ENCODE data around the gene ZNF296. TPM values are rescaled to one million over a fixed set of nuclear protein-coding genes. Genes with fewer than 3 reads are reported as not detected.
A peak's percentile ranks its signal among the peaks of the same experiment; 100 is the strongest.
"Not testable (repeated sequence)": the region's sequence is repeated elsewhere in the genome, so short reads cannot be mapped to it uniquely, and the experiment has no call there.

Gene ZNF296
- total RNA-seq, 1 donor from 2014 or later = 1.1 TPM

GRCh38 chr19:45121827-45122345 is 45.6 kb upstream of the ZNF296 start:
- DNase-seq (ENCODE audit: low spot score in 2 of 2, unreplicated experiment in 2 of 2) = no peak
- Mint-ChIP-seq H3K36me3 (no peaks in the 10 kb centered on the region), H3K9me3 (no peaks in the 10 kb centered on the region), H3K27me3 (ENCODE audit: low read depth) (no peaks in the 10 kb centered on the region), H3K4me3 (no peak overlapping the region), H3K4me1 (peaks cover 44% of the 10 kb centered on the region), H3K27ac (no peak overlapping the region)
- TF ChIP-seq, protein P1, sequence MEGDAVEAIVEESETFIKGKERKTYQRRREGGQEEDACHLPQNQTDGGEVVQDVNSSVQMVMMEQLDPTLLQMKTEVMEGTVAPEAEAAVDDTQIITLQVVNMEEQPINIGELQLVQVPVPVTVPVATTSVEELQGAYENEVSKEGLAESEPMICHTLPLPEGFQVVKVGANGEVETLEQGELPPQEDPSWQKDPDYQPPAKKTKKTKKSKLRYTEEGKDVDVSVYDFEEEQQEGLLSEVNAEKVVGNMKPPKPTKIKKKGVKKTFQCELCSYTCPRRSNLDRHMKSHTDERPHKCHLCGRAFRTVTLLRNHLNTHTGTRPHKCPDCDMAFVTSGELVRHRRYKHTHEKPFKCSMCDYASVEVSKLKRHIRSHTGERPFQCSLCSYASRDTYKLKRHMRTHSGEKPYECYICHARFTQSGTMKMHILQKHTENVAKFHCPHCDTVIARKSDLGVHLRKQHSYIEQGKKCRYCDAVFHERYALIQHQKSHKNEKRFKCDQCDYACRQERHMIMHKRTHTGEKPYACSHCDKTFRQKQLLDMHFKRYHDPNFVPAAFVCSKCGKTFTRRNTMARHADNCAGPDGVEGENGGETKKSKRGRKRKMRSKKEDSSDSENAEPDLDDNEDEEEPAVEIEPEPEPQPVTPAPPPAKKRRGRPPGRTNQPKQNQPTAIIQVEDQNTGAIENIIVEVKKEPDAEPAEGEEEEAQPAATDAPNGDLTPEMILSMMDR (IDR thresholded peaks at IDR 0.05; ENCODE audit: unreplicated experiment) = no peak

DNA sequence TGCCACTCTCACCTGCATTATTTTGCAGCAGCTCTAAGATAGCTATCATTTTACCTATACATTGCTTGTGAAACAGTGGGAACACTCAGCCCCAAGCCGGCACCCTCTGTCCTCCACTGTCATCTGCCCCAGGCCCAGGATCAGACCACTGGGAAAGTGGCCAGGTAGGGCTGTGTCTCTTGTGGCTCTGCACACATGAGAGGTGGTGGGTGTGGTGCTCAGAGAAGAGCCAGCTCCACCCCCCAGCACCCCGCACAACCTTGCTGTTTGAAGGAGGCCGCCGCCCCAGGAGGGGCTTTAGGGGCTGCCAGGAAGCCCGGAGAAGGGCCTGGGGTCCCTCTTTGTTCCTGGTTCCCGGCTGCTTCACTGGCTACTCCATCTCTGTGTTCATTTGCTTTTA is 43.3 kb upstream of the ZNF296 start:
- Mint-ChIP-seq H3K36me3 (no peaks in the 10 kb centered on the region), H3K27ac (no peak overlapping the region)

GRCh38 chr19:45118591-45119355 is 42.5 kb upstream of the ZNF296 start:
- not testable (repeated sequence) for DNase-seq (ENCODE audit: low spot score in 2 of 2, unreplicated experiment in 2 of 2); H3K27me3 Mint-ChIP-seq (ENCODE audit: low read depth); H3K9me3 Mint-ChIP-seq; H3K4me3 Mint-ChIP-seq; H3K36me3 Mint-ChIP-seq
- Mint-ChIP-seq H3K4me1 (peaks cover 47% of the 10 kb centered on the region), H3K27ac (peak overlapping the region; percentile 43)

More for the DNA sequence above, 43.3 kb upstream of the ZNF296 start:
- TF ChIP-seq, protein P1 (IDR thresholded peaks at IDR 0.05; ENCODE audit: unreplicated experiment) = no peak
- no peak for DNase-seq (ENCODE audit: low spot score in 2 of 2, unreplicated experiment in 2 of 2)
- H3K27me3 Mint-ChIP-seq (ENCODE audit: low read depth) = no peaks in the 10 kb centered on the region
- H3K9me3 Mint-ChIP-seq = no peaks in the 10 kb centered on the region
- H3K4me3 Mint-ChIP-seq = no peak overlapping the region
- peaks cover 50% of the 10 kb centered on the region for H3K4me1 Mint-ChIP-seq

DNA sequence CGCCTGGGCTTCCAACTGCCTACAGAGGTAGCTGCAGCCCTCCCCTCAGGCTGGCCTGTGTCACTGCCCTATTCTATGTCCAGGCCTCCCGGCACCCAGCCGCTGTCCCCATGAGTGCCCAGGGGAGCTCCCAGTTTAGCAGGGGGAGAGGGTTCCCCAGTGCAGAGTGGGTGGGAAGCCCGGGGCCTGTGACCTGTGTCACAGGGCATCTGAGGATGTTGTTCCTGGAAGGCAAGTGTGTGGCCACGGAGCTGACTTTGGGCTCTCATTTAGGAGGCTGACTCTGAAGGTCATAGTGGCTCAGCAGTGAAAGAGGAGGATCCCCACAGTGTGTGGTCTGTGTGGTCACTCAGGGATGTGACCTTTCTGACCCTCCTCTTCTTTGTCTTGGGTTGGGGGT is 41.8 kb upstream of the ZNF296 start:
- Mint-ChIP-seq H3K36me3 (no peaks in the 10 kb centered on the region), H3K9me3 (no peaks in the 10 kb centered on the region), H3K4me3 (no peak overlapping the region), H3K27me3 (ENCODE audit: low read depth) (no peaks in the 10 kb centered on the region), H3K27ac (no peak overlapping the region), H3K4me1 (peaks cover 47% of the 10 kb centered on the region)
- TF ChIP-seq, protein P1 (IDR thresholded peaks at IDR 0.05; ENCODE audit: unreplicated experiment) = no peak
- no peak for DNase-seq (ENCODE audit: low spot score in 2 of 2, unreplicated experiment in 2 of 2)

- Mint-ChIP-seq H3K27me3 (ENCODE audit: low read depth) (no peaks in the 10 kb centered on the region), H3K4me1 (peaks cover 47% of the 10 kb centered on the region), H3K27ac (no peak overlapping the region), H3K4me3 (no peak overlapping the region), H3K9me3 (no peaks in the 10 kb centered on the region), H3K36me3 (no peaks in the 10 kb centered on the region)
- DNase-seq (ENCODE audit: low spot score in 2 of 2, unreplicated experiment in 2 of 2) = no peak
- TF ChIP-seq, protein P1 (IDR thresholded peaks at IDR 0.05; ENCODE audit: unreplicated experiment) = no peak
Observed at GRCh38 chr19:45117671-45118070, 41.4 kb upstream of the ZNF296 start.

GRCh38 chr19:45117167-45117594 is 40.9 kb upstream of the ZNF296 start:
- Mint-ChIP-seq H3K36me3 (no peaks in the 10 kb centered on the region), H3K4me1 (peaks cover 42% of the 10 kb centered on the region), H3K9me3 (no peaks in the 10 kb centered on the region), H3K27ac (peak overlapping the region; percentile 56), H3K27me3 (ENCODE audit: low read depth) (no peaks in the 10 kb centered on the region), H3K4me3 (no peak overlapping the region)
- DNase-seq (ENCODE audit: low spot score in 2 of 2, unreplicated experiment in 2 of 2) = peak in 1 of 2 experiments; percentile 49
- TF ChIP-seq, protein P1 (IDR thresholded peaks at IDR 0.05; ENCODE audit: unreplicated experiment) = no peak
